DND-41 (cell line): ENCODE data around the gene ATP6V0C.

Experiments used
- ATAC-seq: fragments of 200-7000 bp; cut with Tn5 transposase; 3 replicates; pipeline ENCODE4 v1.9.1; 2021; ENCODE audit warnings: low read depth; ENCODE audit not compliant: insufficient read depth
- DNase-seq: peaks from one replicate; pipeline ENCODE4 v3.0.0-alpha.2; 2020
- H2AFZ ChIP-seq: 2 replicates; pipeline ENCODE4 v1.6.0; 2012; ENCODE audit warnings: low read depth, low read length
- H3K27ac ChIP-seq: 2 replicates; pipeline ENCODE4 v1.5.1; 2012; ENCODE audit warnings: low read length, inconsistent platforms
- H3K27me3 ChIP-seq: fragments of 200-600 bp; sonication (generic); 2 replicates; pipeline ENCODE4 v1.6.0; 2012; ENCODE audit warnings: low read length, mild to moderate bottlenecking, inconsistent platforms; ENCODE audit not compliant: insufficient read depth, poor library complexity
- H3K36me3 ChIP-seq: 2 replicates; pipeline ENCODE4 v1.5.1; 2012; ENCODE audit warnings: low read length, inconsistent platforms; ENCODE audit not compliant: insufficient read depth
- H3K4me1 ChIP-seq: 2 replicates; pipeline ENCODE4 v1.5.1; 2012; ENCODE audit warnings: mild to moderate bottlenecking, low read length; ENCODE audit not compliant: insufficient read depth
- H3K4me2 ChIP-seq: 2 replicates; pipeline ENCODE4 v1.6.0; 2012; ENCODE audit warnings: mild to moderate bottlenecking, moderate library complexity, low read length, inconsistent platforms; ENCODE audit not compliant: insufficient read depth
- H3K4me3 ChIP-seq, 2 experiments: fragments of 200-600 bp in 1 of 2; shearing (Covaris generic) in 1 of 2; 2 replicates each; pipeline ENCODE4 v1.5.1; 2012 to 2016; ENCODE audit warnings: inconsistent platforms in 2 of 2, low read length in 2 of 2, mild to moderate bottlenecking in 2 of 2, low read depth in 1 of 2, moderate library complexity in 1 of 2
- H3K79me2 ChIP-seq: 2 replicates; pipeline ENCODE4 v1.6.0; 2012; ENCODE audit warnings: low read length, inconsistent platforms; ENCODE audit not compliant: insufficient read depth
- H3K9ac ChIP-seq: 2 replicates; pipeline ENCODE4 v1.6.0; 2012; ENCODE audit warnings: low read depth, mild to moderate bottlenecking, inconsistent platforms, low read length, moderate library complexity
- H3K9me3 ChIP-seq: 2 replicates; pipeline ENCODE4 v1.5.1; 2012; ENCODE audit warnings: low read length, moderate library complexity, mild to moderate bottlenecking, inconsistent platforms; ENCODE audit not compliant: insufficient read depth, severe bottlenecking
- H4K20me1 ChIP-seq: 2 replicates; pipeline ENCODE4 v1.6.0; 2012; ENCODE audit warnings: low read length; ENCODE audit not compliant: insufficient read depth
- EZH2 ChIP-seq: IDR thresholded peaks from 3 replicates; pipeline ENCODE4 v1.6.1; 2012; ENCODE audit warnings: borderline replicate concordance, low read depth, mild to moderate bottlenecking, moderate library complexity, low read length, inconsistent platforms; ENCODE audit not compliant: severe bottlenecking
- TF ChIP-seq, protein P1 (sequence below): IDR thresholded peaks from 2 replicates; pipeline ENCODE4 v1.5.1; 2012; ENCODE audit warnings: borderline replicate concordance, low read length, moderate library complexity, mild to moderate bottlenecking; ENCODE audit not compliant: poor library complexity, severe bottlenecking; ENCODE audit errors: extremely low read depth

The ATP6V0C gene

DNA sequence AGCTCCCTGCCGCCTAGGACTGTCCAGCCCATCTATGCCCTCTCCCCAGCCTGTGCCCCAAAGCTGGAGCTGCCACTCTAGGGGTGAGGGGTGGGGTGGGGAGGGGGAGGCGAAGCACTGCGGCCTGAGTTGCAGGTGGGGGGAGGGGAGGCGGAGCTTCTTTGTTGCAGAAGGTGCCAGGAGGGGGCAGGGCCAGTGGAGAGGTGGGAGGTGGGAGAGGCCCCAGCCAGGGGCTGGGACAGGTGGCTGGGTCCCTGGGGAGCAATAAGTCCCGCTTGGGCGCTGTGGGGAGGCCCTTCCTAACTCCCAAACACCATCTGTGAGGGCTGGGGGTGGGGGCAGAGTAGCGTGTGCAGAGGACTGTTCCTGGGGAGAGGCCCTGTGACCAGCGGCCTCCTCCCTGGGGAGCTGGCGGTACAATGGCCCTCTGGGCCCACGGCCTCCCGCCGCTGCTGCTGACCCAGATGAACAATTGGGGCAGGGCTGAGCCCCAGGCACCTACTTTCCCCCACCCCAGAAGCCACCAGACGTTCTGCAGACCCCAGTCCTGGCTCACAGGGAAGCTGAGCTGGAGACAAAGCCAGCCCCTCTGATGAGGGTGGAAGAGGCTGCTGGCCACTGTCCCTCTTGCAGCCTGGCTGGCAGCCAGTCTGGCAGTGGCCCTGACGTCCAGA lies 44.9 kb upstream of the ATP6V0C start:
- peaks cover 52% of the 10 kb centered on the region for H4K20me1 ChIP-seq
- peak overlapping the region; percentile 54 for H3K27ac ChIP-seq
- H3K4me2 ChIP-seq, result peak overlapping the region; percentile 36
- H3K27me3 ChIP-seq, result peaks cover 41% of the 10 kb centered on the region
- DNase-seq (peak; percentile 71), ATAC-seq (peak; percentile 41)
- H3K9me3 ChIP-seq, result no peaks in the 10 kb centered on the region
- H2AFZ ChIP-seq, result no peak overlapping the region
- TF ChIP-seq, protein P1, sequence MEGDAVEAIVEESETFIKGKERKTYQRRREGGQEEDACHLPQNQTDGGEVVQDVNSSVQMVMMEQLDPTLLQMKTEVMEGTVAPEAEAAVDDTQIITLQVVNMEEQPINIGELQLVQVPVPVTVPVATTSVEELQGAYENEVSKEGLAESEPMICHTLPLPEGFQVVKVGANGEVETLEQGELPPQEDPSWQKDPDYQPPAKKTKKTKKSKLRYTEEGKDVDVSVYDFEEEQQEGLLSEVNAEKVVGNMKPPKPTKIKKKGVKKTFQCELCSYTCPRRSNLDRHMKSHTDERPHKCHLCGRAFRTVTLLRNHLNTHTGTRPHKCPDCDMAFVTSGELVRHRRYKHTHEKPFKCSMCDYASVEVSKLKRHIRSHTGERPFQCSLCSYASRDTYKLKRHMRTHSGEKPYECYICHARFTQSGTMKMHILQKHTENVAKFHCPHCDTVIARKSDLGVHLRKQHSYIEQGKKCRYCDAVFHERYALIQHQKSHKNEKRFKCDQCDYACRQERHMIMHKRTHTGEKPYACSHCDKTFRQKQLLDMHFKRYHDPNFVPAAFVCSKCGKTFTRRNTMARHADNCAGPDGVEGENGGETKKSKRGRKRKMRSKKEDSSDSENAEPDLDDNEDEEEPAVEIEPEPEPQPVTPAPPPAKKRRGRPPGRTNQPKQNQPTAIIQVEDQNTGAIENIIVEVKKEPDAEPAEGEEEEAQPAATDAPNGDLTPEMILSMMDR, result no peak
- TF ChIP-seq EZH2, result no peak
- H3K36me3 ChIP-seq, result peaks cover 2% of the 10 kb centered on the region; the same call in 1 of the 2 replicates
- no peak overlapping the region for H3K4me3 ChIP-seq
- no peaks in the 10 kb centered on the region for H3K79me2 ChIP-seq
- peak overlapping the region; percentile 13; the same call in 1 of the 2 replicates for H3K9ac ChIP-seq
- H3K4me1 ChIP-seq, result peaks cover 67% of the 10 kb centered on the region

DNA sequence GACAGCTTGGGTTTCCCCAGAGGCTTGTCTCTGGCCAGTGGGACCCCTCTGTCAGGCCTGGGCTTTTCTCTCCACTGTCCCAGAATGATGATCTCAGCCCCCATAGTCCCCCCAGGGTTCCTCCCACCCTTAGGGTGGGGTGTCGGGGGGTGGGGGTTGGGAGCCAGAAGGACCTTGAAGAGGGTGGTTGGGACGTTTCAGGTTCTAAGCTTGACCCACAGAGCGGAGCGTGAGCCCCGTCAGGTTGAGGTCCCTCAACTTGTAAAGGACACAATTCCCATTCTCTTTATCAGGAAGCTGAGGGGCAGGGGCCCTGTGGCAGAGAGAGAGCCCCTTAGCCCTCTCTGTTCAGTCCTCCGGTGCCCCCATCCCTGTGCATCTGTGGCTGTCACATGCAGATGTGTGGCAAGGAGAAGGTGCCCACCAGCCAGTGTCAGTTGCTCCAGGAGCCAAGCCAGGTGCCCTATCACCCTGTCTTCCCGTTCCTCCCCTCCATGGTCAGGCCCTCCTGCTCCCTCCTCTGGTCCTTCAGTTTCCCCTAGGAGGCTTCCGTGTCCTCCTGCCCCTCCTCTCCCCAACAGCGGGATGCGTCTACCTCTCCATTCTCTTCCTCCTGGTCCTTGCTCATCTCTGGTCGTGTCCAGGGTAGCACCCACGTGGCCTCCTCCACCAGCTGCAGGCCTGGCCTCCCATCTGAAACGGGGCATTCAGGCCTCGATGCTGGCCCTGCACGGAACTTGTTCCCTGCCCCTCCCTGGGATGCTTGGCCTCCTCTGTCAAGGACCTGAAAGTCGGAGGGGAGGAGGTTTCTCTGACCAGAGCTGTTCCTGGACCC lies 44.1 kb upstream of the ATP6V0C start:
- H3K9ac ChIP-seq, result peak overlapping the region; percentile 13; the same call in 1 of the 2 replicates
- 0 out of 2 replicates have a peak, but pooled peaks cover 3% of the 10 kb centered on the region for H3K79me2 ChIP-seq
- TF ChIP-seq EZH2, result no peak
- TF ChIP-seq, protein P1, result no peak
- DNase-seq, result no peak
- H4K20me1 ChIP-seq, result peaks cover 50% of the 10 kb centered on the region
- peak overlapping the region; percentile 36 for H3K4me2 ChIP-seq
- no peaks in the 10 kb centered on the region; the same call in 1 of the 2 replicates for H3K36me3 ChIP-seq
- H3K4me1 ChIP-seq, result peaks cover 74% of the 10 kb centered on the region
- no peak overlapping the region for H3K4me3 ChIP-seq
- no peak for ATAC-seq
- peak overlapping the region; percentile 66 for H3K27ac ChIP-seq
- H2AFZ ChIP-seq, result no peak overlapping the region
- H3K27me3 ChIP-seq, result peaks cover 41% of the 10 kb centered on the region
- no peaks in the 10 kb centered on the region for H3K9me3 ChIP-seq

DNA sequence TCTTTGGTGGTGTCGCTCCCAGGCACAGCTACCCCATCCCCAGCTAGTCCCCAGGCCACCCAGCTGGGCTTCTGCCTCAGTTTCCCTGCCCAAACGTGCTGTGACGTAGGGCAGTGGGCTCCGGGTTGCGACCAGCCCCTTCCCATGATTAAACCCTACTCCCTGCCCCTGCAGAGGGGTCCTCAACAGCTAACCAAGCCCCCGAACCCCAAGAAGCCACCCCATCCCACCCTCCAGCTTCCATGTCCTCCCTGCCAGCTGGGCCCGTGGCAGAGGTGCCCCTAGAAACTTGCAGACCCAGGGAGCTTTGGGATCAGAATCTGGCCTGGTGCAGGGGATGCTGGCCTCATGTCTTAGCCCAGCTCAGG lies 43.5 kb upstream of the ATP6V0C start:
- Histone ChIP-seq H3K27me3 (peaks cover 41% of the 10 kb centered on the region), H3K9ac (no peak overlapping the region), H2AFZ (no peak overlapping the region), H3K27ac (peak overlapping the region; percentile 66), H3K36me3 (no peaks in the 10 kb centered on the region; the same call in 1 of the 2 replicates), H3K4me3 (no peak overlapping the region), H3K9me3 (no peaks in the 10 kb centered on the region), H3K4me2 (0 out of 2 replicates have a peak overlapping the region, but pooled peaks have one; percentile 80), H3K4me1 (peaks cover 74% of the 10 kb centered on the region), H4K20me1 (peaks cover 50% of the 10 kb centered on the region), H3K79me2 (peaks cover 4% of the 10 kb centered on the region; the same call in 1 of the 2 replicates)
- no peak for TF ChIP-seq EZH2
- TF ChIP-seq, protein P1, result no peak
- no peak for DNase-seq
- no peak for ATAC-seq
